Body of pancreas (tissue), 4 donors: Measurements from ENCODE around the gene FAM78A. TPM values are rescaled to one million over a fixed set of nuclear protein-coding genes. Genes with fewer than 3 reads are reported as not detected.
A peak's percentile ranks its signal among the peaks of the same experiment; 100 is the strongest.

Source experiments
- ATAC-seq: fragments of 150-250 bp; one replicate; pipeline ENCODE4 v1.9.1; 2016
- DNase-seq, 4 donors: peaks; one replicate each; pipeline ENCODE4 v3.0.0-alpha.2; 2019
- H3K27ac ChIP-seq, 4 donors: fragments of 200-600 bp; sonication (generic); 1 replicate in 3 of 4; 2 replicates in 1 of 4; pipeline versions ENCODE4 v1.5.1 to v1.6.1; 2016 to 2019; ENCODE audit warnings: mild to moderate bottlenecking in 1 of 4, mixed read lengths in 1 of 4, moderate library complexity in 1 of 4
- H3K27me3 ChIP-seq, 2 donors: fragments of 200-600 bp; sonication (generic); one replicate each; pipeline ENCODE4 v1.6.0; 2016; ENCODE audit warnings: mild to moderate bottlenecking in 1 of 2
- H3K36me3 ChIP-seq, 2 donors: fragments of 200-600 bp; sonication (generic); replicated peaks in 1 of 2; 2 replicates each; pipeline ENCODE4 v1.5.1; 2016; ENCODE audit warnings: low read depth in 2 of 2; ENCODE audit not compliant: insufficient read depth in 1 of 2
- H3K4me1 ChIP-seq: fragments of 200-600 bp; sonication (generic); one replicate; pipeline ENCODE4 v1.6.0; 2016
- H3K4me3 ChIP-seq, 2 donors: fragments of 200-600 bp; sonication (generic); 1 replicate in 1 of 2; 2 replicates in 1 of 2; pipeline ENCODE4 v1.5.1; 2016 to 2019
- H3K9me3 ChIP-seq, 3 donors: fragments of 200-600 bp; sonication (generic); 1 replicate in 2 of 3; 2 replicates in 1 of 3; pipeline ENCODE4 v1.5.1; 2016
- CTCF ChIP-seq, 7 experiments: fragments of 450-650 bp in 4 of 7; fragments of 200-600 bp in 3 of 7; sonication (generic) in 3 of 7; IDR thresholded peaks; one replicate each; pipeline ENCODE4 v1.5.1; 2016 to 2019; ENCODE audit warnings: antibody characterized with exemption in 7 of 7
- POLR2A ChIP-seq, 3 donors: fragments of 450-650 bp; IDR thresholded peaks; one replicate each; pipeline ENCODE4 v1.6.1; 2016; ENCODE audit warnings: antibody characterized with exemption in 3 of 3, mild to moderate bottlenecking in 2 of 3
- WGBS, 2 donors: methylation state at CpG; one replicate each; pipeline ENCODE4 v1.1.5; 2017; 5-methylcytosine and 5-hydroxymethylcytosine counted together
- intact Hi-C: fragments of 100-400 bp; cut with DNase I; formaldehyde crosslinking; loops from one replicate; pipeline ENCODE4 v1.15.1; 2023
- total RNA-seq, 2 donors: library from RNA; depleted of rRNA; stranded (reverse); fragments of >200 nt; gene quantifications; one replicate each; pipeline ENCODE4 v1.1.0, GENCODE V29; 2016

The FAM78A gene
- total RNA-seq, 2 donors from 2014 or later: under 0.01 to 0.78 TPM

DNA sequence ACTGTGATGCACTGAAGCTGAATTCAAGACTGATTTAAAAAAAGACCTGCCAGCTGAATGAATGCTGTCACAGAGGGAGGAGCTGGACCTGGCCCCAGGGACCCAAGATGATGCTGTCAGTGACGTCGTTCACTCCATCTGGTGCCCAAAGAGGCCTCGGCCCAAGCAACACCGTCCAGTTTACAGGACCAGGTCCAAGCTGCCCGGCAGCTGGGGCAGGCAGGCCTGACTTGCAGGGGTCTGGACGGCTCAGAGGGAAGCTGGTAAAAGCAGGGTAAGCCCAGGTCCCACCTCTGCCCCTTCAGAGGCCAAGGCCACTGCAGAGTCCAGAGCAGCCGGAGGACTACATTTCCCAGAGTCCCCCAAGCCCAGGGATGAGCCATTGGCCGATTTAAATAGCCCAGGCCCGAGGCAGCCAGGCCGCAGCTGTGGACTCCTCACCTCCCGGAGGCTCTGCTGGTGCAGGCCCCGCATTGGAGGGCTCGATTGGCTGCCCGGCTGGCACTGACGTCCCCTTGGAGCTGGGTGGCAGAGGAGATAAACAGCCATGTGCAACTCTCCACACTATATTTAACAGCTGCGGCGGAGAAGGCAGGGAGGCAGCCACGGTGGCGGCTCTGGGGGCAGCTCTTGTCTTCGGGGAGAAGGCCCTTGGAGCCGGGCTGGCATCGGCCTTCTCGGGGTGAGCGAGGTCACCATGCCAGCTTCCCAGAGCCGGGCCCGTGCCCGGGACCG, 13.2 kb upstream of the FAM78A start, which contains the start of gene PLPP7:
Gene PLPP7 (plus strand): TSS at position 423 of the 735 bp plus-strand sequence. CDS start 275 bp downstream, at position 698.
- Histone ChIP-seq H3K9me3 (no peaks in the 10 kb centered on the region), H3K4me3 (no peak within 1 kb of the TSS), H3K4me1 (no peaks in the 10 kb centered on the region), H3K36me3 (no peaks in the 10 kb centered on the region), H3K27ac (peak within 1 kb of the TSS in 2 of 4 donors; percentile 37 to 50), H3K27me3 (no peaks in the 10 kb centered on the region)
- intact Hi-C loops: no loop called here
- DNase-seq (peak; percentile 31 to 54 (median 46)), ATAC-seq (peak; percentile 61)
- TF ChIP-seq POLR2A (IDR thresholded peaks at IDR 0.05) (peak in 1 of 3 donors; percentile 7), CTCF (IDR thresholded peaks at IDR 0.05) (no peak)
- 40 to 59% methylated on average over 1 to 28 of the region's 28 CpGs for WGBS, 2 donors

DNA sequence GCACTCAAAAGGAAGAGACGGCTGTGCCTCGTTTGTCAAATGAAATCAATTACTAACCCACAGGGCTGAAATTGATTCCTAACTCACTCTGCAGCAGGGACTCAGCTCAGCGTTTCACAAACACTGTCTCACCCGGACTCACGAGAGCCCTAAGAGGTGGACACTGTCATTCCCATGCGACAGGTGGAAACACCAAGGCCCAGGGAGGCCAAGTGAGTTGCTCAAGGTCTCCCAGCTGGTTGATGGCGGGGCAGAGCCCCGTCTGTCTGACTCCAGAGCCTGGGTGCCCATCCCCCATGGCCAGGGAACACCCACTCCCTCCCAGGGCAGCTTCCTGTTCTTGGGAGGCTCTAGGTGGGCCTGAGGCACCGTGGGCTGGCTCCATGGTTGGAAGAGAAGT, 11.9 kb upstream of the FAM78A start:
- Histone ChIP-seq H3K9me3 (no peaks in the 10 kb centered on the region), H3K27me3 (peaks cover 0 to 1% of the 10 kb centered on the region in 2 donors), H3K4me1 (no peaks in the 10 kb centered on the region), H3K36me3 (no peaks in the 10 kb centered on the region), H3K27ac (no peak overlapping the region), H3K4me3 (no peak overlapping the region)
- intact Hi-C loops: no loop called here
- WGBS, 2 donors: 61 to 74% methylated on average over 3 to 9 of the region's 9 CpGs
- DNase-seq (no peak), ATAC-seq (no peak)
- TF ChIP-seq CTCF (IDR thresholded peaks at IDR 0.05): no peak
- no peak for TF ChIP-seq POLR2A (IDR thresholded peaks at IDR 0.05)

DNA sequence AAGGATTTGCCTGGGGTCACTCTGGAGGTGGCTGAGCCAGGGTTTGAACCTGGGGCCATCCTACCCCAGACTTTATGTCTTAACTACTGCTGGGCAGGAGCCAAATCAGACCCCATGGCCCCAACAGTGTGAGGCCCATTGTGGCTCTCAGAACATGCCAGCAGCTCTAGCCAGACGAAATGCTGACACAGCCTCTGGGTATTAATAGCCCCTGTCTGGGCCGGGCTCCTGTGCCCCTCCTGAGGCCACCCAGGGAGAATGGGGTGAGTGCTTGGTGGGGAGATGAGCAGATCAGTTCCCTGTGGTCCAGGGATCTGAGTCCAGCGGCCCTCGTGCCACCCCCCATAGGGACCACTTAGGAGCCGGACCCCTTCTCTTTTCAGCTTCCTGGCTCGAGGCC, 11.0 kb upstream of the FAM78A start:
- 88% methylated on average over 5 to 6 of the region's 6 CpGs for WGBS, 2 donors
- Histone ChIP-seq H3K4me1 (peaks cover 8% of the 10 kb centered on the region), H3K9me3 (no peaks in the 10 kb centered on the region), H3K4me3 (no peak overlapping the region), H3K36me3 (no peaks in the 10 kb centered on the region), H3K27me3 (peaks cover 0 to 6% of the 10 kb centered on the region in 2 donors), H3K27ac (no peak overlapping the region)
- DNase-seq: no peak
- TF ChIP-seq POLR2A (IDR thresholded peaks at IDR 0.05) (no peak), CTCF (IDR thresholded peaks at IDR 0.05) (no peak)
- ATAC-seq: no peak
- intact Hi-C loops: no loop called here

DNA sequence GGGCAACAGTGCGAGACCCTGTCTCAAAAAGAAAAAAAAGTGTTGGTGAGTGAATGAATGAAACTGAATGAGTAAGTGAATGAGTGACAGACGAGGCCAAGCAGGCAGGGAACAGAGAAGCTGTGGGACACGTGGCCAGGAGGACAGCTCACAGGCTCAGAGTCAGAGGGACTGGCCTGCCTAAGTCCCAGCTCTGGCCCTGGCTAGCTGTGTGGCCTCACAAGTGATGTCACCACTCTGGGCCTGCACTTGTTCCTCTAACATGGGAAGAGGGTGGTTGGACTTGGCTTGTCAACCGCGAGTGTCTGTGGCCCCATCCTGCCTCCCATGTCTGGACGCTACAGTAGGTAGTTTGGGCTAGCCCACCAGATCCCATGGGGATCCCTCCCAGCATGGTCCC, 8.5 kb upstream of the FAM78A start:
- intact Hi-C loops: no loop called here
- ATAC-seq (no peak), DNase-seq (no peak)
- TF ChIP-seq POLR2A (IDR thresholded peaks at IDR 0.05): no peak
- TF ChIP-seq CTCF (IDR thresholded peaks at IDR 0.05): no peak
- Histone ChIP-seq H3K27me3 (peaks cover 0 to 6% of the 10 kb centered on the region in 2 donors), H3K27ac (no peak overlapping the region), H3K36me3 (no peaks in the 10 kb centered on the region), H3K4me1 (peaks cover 9% of the 10 kb centered on the region), H3K9me3 (no peaks in the 10 kb centered on the region), H3K4me3 (no peak overlapping the region)
- 89 to 90% methylated on average over 6 of the region's 6 CpGs for WGBS, 2 donors
